HFF-Myc (cell line): ENCODE measurements around the gene ACTR1B.
"Not testable (repeated sequence)": the region's sequence is repeated elsewhere in the genome, so short reads cannot be mapped to it uniquely, and the experiment has no call there.

Experiments used
- DNase-seq: peaks from one replicate; pipeline ENCODE4 v3.0.0-alpha.2; 2011; ENCODE audit warnings: low read depth; ENCODE audit errors: extremely low read depth
- H3K4me3 ChIP-seq: replicated peaks from 2 replicates; pipeline ENCODE4 v1.5.1; 2011; ENCODE audit warnings: low read depth, mild to moderate bottlenecking, control low read depth, low read length
- CTCF ChIP-seq: IDR thresholded peaks from 2 replicates; pipeline ENCODE4 v1.5.1; 2012; ENCODE audit warnings: mild to moderate bottlenecking, low read depth, low read length, control low read depth; ENCODE audit errors: missing control alignments

ACTR1B gene

DNA sequence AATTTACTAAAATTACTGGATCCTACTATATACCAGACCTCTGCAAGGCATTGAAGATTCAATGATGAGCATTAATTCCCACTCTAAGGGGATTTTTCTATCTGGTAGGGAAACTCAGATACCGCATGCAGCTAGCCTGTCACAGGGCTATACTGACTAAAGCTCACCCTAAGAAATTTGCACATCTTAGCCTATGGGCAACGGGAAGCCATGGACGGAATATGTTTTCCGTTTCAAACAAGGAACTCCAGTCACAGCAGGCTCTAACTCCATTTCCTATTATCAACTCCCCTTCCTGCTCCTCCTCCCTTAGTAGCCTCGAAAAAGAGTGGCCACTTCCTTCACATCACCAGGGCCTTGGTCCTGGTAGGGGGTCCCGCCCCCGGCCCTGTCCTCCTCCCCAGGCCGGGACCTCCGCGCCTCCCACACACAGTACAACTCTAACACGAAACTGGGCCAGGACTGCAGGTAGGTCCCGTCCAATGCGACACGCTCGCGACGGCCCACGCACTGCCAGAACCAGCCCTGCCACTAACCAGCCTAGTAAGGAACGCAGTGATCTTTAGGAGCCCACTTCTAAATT is 18.6 kb downstream of the ACTR1B start:
- peak overlapping the region; percentile 76 for H3K4me3 ChIP-seq
- DNase-seq, result no peak
- no peak for TF ChIP-seq CTCF

GRCh38 chr2:97644023-97644717 is 19.7 kb downstream of the ACTR1B start:
- no peak overlapping the region for H3K4me3 ChIP-seq
- DNase-seq, result no peak

DNA sequence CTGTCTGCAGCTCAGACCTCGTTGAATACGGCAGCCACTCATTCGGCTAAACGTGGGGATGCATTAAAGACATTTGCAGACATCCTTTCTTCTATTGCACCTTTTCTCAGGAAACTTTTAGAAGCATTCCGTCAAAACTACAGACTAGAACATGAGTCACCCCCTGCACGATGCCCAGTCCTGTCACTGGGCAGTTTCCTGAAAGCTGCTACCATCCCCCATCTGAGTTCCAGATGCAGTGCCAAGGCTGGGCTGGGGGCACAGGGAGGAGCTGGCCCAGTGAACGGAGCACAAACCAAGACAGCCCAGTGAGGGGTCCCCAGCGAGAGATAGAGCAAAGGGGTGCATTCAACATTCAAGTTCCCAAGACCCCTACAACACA is 37.8 kb downstream of the ACTR1B start:
- DNase-seq, H3K4me3 ChIP-seq: not testable (repeated sequence)

More at GRCh38 chr2:97644023-97644717, 19.7 kb downstream of the ACTR1B start:
- TF ChIP-seq CTCF, result no peak

GRCh38 chr2:97625354-97626048 is 38.3 kb downstream of the ACTR1B start:
- not testable (repeated sequence) for DNase-seq, H3K4me3 ChIP-seq

DNA sequence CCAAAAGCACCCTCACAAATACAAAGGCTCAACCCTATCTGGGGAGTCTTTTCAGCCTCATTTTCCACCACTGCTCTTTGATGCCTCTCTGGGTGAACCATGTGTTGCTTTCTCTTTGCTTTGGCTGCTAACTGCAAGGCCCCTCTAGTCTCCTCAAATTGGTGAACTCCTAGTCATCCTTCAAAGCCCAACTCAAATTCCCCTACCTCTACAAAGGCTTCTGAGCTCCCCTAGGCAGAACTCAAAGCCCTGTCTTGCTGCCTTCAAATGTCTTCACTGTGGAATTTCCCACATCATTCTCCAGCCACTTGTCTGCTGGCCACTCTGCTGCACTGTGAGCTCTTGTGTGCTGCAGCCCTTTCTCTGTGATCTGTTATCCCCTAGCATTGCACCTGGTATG is 40.9 kb downstream of the ACTR1B start:
- not testable (repeated sequence) for H3K4me3 ChIP-seq, DNase-seq

GRCh38 chr2:97620492-97620891 is 43.4 kb downstream of the ACTR1B start:
- DNase-seq, H3K4me3 ChIP-seq: not testable (repeated sequence)

- H3K4me3 ChIP-seq, DNase-seq: not testable (repeated sequence)
Observed at GRCh38 chr2:97618939-97619827, 44.7 kb downstream of the ACTR1B start.

GRCh38 chr2:97617911-97618310 is 45.9 kb downstream of the ACTR1B start:
- H3K4me3 ChIP-seq, result no peak overlapping the region
- DNase-seq, result no peak
- no peak for TF ChIP-seq CTCF

- not testable (repeated sequence) for H3K4me3 ChIP-seq
Observed at GRCh38 chr2:97615746-97616145, 48.1 kb downstream of the ACTR1B start.

GRCh38 chr2:97611895-97612294 is 51.9 kb downstream of the ACTR1B start:
- not testable (repeated sequence) for DNase-seq

More at GRCh38 chr2:97615746-97616145, 48.1 kb downstream of the ACTR1B start:
- not testable (repeated sequence) for DNase-seq

GRCh38 chr2:97608745-97609144 is 55.1 kb downstream of the ACTR1B start:
- not testable (repeated sequence) for H3K4me3 ChIP-seq, DNase-seq

More at GRCh38 chr2:97611895-97612294, 51.9 kb downstream of the ACTR1B start:
- H3K4me3 ChIP-seq, result not testable (repeated sequence)
